Activated T-cell treated with anti-CD3 and anti-CD28 coated beads for 24 hours (primary cell): ENCODE measurements around the gene SP140L.
A peak's percentile ranks its signal among the peaks of the same experiment; 100 is the strongest.
"Not testable (repeated sequence)": the region's sequence is repeated elsewhere in the genome, so short reads cannot be mapped to it uniquely, and the experiment has no call there.

ENCODE experiments used
- DNase-seq: peaks from one replicate; pipeline ENCODE4 v3.0.0-alpha.2; 2020; ENCODE audit warnings: low read depth

SP140L gene

DNA sequence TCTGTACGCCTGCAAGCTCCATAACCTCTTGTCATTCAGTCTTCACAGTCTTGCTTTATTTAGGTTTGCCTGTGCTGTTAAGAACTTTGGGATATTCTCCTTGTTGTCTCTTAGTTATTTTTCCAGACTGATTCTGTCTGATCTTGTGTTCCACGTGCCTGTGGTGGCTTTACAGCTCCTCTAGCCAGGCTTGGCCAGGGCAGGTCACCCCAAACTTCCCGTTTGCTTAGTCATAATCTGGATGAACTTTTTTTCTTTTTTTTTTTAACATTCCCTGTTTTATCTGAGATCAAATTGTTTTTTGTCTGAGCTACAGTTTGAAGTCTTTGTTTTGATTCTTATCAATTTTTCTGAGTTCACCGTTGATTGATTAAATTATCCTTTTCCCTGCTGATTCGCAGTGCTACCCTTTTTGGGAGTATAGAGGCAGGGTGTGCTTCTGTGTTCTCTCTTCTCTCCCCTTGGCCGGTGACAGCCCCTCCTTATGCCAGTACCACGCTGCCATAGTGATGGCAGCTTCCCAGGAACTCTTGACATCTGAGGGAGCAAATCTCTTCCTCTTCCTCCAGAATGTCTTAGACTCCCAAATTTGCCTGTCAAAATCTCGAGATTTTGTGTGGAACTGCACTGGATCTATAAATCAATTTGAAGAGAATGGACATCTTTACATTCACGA is 91.5 kb downstream of the SP140L start:
- no peak for DNase-seq

DNA sequence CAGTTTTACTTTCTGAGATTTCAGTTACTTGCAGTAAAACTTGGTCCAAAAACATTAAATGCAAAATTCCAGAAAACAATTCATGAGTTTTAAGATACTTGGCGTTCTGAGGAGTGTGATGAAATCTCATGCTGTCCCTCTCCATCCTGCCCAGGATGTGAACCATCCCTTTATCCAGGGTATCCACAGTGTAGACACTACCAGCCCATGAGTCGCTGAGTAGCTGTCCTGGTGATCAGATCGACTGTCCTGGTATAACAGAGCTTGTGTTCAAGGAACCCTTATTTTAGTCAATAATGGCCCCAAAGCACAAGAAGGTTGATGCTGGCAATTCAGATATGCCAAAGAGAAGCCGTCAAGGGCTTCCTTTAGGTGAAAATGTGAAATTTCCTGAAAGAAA is 92.2 kb downstream of the SP140L start:
- no peak for DNase-seq

DNA sequence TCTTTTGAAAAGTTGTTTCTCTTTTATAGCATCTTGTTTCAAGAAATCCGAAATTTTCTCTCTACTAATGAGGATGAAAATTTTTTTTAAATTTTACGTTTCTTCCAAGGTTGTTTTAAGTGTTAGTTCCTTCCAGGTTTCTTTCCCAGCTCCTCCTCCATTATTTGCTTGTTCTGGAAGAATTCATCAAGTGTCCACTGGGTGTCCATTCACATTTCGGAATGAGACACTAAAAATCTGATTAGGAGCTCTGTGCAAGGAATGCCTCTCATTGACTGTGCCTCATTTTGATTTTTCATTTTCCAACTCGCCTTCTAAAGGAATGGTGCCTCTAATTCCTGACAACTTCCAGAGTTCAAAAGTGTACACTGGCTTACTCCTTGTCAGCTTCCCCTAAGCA is 95.2 kb downstream of the SP140L start:
- DNase-seq: no peak

DNA sequence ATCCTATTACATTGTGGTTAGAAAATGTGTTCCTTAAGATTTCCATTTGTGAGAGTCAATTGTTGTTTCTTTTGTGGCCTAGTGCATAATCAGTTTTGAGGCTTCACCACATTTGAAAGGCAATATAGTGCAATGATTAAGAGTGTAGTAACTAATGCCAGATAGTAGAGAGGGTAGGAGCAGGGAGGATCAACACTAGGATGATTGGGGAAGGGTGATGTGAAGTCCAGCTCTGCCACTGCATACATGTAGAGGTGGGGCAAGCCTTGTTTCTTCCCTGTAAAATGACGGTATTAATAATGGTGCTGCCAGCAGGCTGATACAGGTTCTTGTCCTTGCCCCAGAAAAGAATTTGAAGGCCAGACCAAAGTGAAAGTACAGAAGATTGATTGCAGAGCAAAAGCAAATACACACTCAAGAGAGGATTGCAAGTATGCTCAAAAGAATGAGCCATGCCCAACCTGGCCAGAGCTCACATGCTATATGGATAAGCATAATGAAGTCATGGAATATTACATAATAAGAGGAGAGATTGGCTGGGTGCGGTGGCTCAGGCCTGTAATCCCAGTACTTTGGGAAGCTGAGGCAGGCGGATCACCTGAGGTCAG is 97.0 kb downstream of the SP140L start:
- DNase-seq: no peak

DNA sequence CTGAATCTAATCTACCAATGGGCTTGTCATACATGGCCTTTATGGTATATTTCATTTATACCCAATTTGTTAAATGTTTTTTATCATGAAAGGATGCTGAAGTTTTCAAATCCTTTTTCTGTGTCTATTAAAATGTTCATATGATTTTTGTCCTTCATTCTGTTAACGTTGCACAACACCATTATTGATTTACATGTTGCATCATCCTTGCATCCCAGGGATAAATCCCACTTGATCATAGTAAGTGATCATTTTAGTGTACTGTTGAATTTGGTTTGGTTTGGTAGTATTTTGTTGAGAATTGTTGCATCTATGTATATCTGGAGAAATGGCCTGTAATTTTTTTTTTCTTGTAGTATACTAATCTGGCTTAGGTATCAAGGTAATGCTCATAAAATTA is 98.4 kb downstream of the SP140L start:
- no peak for DNase-seq

DNA sequence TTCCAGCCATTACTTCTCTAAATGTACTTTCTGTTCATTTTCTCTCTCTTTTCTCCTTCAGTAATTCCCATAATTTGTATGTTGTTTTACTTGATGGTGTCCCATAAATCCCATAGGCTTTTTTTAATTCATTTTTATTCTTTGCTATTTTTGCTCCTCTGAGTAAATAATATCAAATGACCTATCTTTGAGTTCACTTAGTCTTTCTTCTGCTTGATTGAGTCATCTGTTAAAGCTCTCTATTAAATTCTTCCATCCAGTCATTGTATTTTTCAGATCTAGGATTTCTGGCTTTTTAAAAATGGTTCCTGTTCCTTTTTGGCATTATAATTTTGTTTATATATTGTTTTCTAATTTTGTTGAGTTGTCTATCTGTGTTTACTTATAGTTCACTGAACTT is 102.5 kb downstream of the SP140L start:
- no peak for DNase-seq

DNA sequence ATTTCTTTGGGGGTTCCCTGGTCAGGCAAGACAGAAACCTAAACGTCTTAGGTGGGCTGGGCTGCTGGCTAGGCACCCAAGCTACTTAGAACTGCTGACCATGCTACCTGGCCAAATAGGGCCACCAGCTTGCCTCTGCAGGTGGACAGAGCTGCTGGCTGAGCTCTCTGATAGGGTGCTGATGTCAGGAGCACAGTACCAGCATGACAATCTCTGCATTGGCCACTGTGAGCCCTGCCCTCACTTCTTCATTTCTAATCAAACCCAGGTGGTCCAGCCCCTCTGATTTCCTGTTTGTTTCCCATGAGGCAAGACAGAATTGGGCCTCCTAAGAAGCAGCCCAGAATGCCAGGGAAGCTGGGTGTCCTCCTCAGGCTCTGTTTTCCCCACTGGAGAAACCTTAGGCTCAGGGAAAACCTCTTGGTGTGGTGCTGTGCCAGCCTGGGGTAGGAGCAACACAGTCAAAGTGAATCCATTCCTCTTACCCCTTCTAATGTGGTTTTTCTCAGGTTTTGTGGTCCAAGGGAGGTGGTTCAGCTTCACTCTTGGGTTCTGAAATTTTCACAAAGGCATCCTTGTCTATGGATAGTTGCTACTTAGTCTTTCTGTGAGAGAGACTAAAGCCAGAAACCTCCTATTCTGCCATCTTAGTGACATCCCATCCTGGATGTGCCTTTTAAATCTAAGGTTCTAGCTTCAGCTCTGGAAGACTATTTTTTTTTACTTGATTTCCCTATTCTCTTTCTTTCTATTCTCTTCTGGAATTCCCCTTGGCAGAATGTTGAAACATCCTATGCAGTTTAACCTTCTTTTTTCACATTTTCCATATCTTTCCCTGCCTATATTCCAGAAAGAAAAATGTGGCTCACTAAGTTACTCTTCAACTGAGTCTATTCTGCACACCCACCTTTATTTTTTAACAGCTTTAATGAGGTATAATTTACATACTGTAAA is 104.2 kb downstream of the SP140L start:
- DNase-seq: no peak

DNA sequence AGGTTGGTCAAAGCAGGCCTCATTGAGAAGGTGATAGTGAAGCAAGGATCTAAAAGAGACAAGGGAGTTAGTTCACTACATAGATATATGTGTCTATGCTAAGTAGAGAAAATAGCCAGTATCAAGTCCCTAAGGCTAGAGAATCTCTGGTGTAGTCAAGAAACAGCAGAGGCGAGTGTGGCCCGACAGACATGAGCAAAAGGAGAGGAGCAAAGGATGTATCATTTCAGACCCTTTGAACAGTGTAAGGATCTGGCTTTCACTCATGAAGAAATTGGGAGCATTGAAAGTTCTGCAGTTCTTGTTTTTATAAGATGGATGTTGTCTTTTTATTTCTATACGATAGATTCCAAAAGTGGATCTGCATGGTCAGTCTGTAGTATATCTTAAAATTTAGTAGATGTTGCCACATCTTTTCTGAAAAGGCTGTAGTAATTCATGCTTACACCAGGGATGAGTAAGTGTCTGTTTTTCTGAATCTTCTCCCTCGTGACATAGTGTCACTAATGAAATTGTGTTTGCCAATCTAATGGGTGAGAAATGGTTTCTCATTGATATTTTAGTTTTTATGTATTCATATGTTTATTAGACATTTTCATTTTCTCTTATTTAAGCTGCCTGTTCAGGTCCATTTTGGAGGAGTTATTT is 107.8 kb downstream of the SP140L start:
- DNase-seq: no peak

DNA sequence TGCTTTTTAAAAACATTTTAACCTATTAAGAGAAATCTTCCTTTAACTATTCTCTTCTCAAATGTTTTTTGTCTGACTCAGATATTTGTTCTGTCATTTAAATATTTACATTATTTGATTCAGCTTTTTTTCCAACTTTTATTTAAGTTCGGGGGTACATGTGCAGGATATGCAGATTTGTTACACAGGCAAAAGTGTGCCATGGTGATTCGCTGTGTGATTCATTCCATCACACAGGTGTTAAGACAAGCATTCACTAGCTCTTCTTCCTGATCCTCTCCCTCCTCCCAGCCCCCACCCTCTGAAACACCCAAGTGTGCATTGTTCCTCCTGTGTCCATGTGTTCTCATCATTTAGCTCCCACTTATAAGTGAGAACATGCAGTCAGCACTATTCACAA is 108.4 kb downstream of the SP140L start:
- no peak for DNase-seq

DNA sequence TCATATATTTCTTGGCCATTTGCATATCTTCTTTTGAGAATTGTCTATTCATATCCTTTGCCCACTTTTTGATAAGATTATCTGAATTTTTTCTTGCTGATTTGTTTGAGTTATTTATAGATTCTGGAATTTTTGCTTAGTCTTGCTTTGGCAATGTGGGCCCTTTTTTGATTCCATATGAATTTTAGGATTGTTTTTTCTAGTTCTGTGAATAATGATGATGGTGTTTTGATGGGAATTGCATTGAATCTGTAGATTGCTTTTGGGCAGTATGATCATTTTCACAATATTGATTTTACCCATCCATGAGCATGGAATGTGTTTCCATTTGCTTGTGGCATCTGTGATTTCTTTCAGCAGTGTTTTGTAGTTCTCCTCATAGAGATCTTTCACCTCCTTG is 112.1 kb downstream of the SP140L start:
- not testable (repeated sequence) for DNase-seq

DNA sequence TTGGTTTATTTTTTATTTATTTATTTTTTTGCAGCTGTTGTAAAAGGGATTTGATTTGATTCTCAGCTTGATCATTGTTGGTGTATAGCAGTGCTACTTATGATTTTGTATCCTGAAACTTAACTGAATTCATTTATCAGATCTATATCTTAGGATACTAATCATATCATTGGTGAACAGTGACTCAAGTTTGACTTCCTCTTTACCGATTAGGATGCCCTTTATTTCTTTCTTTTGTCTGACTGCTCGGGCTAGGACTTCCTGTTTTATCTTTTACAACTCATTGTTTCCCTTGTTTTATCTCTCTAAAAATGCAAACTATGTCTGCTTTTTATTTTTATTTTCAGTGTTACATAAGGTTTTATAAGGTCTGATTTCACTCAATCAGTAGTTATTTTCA is 112.6 kb downstream of the SP140L start:
- DNase-seq: no peak

DNA sequence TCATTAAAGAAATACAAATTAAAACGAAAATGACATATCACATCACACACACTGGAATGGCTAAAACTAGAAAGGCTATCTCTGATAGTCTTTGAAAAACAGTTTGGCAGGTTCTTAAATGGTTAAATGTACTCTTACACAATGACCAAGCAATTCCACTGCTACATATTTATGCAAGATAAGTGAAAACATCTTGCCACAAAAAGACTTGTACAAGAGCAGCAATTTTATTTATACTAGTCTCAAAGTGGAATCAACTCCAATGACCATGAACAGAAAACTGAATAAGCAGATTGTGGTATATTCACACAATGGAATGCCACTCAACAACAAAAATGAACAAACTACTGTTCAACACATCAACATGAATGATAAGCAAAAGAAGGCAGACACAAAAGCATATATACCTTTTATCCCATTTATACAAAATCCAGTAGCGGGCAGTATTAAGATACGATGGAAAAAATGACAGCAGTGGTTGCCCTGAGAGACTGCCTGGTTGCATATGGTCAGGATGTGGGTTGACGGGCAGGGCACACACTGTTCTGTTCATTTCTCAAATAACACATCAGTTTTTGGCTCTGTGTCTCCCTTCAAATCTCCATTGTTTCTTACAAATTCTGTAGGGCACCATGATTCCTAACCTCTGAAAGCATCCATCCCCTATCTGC is 114.4 kb downstream of the SP140L start:
- DNase-seq: peak; percentile 23

DNA sequence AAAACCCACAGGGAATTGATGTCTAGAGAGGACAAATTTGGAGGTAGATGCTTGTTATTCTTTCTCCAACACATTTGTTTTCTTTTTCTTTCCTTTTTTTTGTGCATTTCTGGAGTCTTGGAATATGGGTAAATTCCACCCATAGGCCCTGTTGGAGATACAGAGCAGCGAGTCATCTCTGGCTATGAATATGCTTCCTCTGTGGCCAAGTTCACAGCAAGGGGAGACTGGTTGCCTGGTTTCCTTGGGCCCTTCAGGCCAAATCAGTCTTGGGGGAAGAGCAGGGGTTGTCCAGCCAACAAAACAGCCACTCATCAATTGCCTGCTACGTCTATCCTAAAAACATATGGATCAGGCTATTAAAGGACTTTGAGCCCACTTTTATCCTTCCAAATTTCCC is 116.5 kb downstream of the SP140L start:
- DNase-seq: no peak

DNA sequence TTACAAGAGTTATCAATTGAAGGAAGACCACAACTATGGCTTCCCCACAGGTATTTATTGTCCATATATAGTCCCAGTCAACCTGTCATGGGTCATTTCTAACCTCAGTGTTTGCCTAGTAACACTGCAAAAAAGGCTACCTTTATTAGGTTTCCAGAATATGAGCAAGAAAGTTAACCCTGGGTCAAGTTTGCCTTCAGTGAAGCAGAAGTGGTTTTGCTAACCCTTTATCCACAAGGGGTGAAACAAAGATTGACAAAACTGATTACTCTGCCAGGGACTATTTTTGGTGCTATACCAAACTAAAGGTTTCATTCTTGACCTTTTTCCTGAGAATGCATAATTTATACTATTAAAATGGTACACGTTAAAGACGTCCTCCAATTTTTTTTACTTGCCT is 117.8 kb downstream of the SP140L start:
- no peak for DNase-seq

DNA sequence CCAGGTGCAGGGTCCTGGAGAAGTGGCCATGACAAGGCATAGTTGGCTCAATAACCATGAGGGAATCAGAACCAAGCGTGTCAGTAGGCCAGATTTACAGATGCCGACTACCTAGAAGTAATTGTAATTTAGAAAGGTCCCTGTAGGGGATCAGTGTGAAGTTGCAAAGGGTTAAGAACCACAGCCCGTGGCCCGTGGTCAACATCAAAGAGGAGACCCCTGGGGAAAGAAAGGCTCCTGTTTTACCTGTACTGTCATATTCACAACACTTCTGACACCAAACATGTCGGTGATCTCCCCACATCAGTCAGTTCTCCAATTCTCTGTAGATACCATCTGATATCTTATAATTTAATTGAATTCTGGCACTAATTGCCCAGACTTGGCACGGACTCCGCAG is 120.0 kb downstream of the SP140L start:
- DNase-seq: no peak

DNA sequence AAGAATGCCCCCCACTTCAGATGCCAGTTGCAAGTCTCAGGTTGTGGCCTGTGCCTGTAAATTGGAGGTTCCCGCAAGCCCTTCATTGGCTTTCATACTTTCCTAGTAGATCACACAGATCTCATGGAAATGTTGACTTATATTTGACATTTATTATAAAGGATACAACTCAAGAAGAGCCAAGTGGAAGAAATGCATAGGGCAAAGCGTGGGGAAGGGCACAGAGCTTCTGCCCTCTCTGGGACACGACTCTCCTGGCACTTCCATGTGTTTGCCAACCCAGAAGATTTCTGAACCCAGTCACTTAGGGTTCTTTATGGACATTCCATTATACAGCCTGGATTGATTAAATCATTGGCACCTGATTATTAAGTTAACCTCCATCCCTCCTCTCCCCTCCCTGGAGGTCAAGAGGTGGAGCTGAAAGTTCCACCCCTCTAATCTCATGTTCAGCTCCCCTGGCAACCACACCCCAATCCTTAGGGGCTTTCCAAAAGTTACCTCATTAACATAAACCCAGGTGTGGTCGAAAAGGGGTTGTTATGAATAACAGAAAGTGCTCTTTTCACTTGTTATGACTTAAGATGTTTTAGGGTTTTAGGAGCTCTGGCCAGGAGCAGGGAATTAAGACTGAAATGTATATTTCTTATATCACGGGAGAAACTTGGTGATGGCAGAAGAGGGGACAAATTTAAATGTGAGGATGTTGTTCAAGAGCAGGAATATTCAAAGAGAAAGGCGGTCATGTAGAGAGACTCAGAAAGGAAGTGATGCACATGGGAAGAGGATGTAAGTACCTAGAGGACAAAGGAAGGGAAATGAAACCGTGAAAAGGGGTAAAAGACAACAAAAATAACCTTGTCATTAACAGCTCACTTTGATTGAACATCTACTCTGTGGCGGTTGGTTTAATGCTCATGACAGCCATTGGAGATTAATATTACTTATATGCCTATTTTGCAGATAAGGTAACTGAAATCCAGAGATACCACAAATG is 120.8 kb downstream of the SP140L start:
- no peak for DNase-seq

DNA sequence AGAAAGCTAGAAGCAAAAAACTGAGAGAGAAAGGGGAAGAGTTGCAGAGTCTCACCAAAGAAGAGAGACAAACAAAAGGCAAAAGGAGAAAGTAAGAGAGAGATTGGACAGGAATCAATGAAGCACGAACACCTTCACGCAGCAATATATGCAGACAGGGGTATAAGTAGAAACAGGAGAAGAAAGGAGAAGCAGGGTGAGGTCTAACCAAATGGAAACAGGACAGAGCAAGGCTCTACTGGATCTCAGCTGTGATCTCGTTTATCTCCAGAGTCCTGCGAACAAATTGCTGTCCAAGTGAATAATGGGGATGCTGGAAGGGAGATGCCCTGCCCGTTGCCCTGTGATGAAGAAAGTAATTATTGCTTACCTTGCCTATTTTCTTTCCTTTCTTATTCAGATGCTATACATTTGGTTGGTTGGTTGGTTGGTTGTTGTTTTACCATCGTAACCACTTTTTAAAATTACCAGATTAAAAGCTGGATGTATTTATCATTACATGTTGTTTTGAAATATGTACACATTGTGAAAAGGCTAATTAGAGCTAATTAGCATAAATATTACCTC is 123.0 kb downstream of the SP140L start:
- no peak for DNase-seq

DNA sequence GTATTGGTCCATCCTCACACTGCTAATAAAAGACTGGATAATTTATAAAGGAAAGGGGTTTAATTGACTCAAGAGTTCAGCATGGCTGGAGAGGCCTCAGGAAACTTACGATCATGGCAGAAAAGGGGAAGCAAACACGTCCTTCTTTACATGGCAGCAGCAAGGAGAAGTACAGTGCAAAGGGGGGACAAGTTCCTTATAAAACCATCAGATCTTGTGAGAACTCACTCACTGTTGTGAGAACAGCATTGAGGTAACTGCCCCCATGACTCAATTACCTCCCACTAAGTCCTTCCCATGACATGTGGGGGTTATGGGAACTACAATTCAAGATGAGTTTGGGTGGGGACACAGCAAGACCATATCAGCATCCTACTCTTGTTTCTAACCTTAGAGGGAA is 126.0 kb downstream of the SP140L start:
- DNase-seq: no peak
